Activated naive CD8-positive, alpha-beta T cell treated with anti-CD3 and anti-CD28 coated beads for 36 hours (primary cell): ENCODE measurements around the gene SLC22A1. TPM values are rescaled to one million over a fixed set of nuclear protein-coding genes. Genes with fewer than 3 reads are reported as not detected.
"Not testable (repeated sequence)": the region's sequence is repeated elsewhere in the genome, so short reads cannot be mapped to it uniquely, and the experiment has no call there.

Experiments used
- DNase-seq: peaks from one replicate; pipeline ENCODE4 v3.0.0; 2021
- H3K27ac Mint-ChIP-seq: one replicate; pipeline ENCODE4 v1.8.0; 2022; ENCODE audit warnings: mild to moderate bottlenecking, moderate library complexity, mixed read lengths
- H3K27me3 Mint-ChIP-seq: one replicate; pipeline ENCODE4 v1.8.0; 2022; ENCODE audit warnings: mild to moderate bottlenecking, mixed read lengths
- H3K36me3 Mint-ChIP-seq: one replicate; pipeline ENCODE4 v1.8.0; 2021; ENCODE audit warnings: mild to moderate bottlenecking, mixed read lengths
- H3K4me1 Mint-ChIP-seq: one replicate; pipeline ENCODE4 v1.8.0; 2021; ENCODE audit warnings: mixed read lengths
- H3K4me3 Mint-ChIP-seq: one replicate; pipeline ENCODE4 v1.8.0; 2022; ENCODE audit warnings: mild to moderate bottlenecking, moderate library complexity, mixed read lengths
- H3K9me3 Mint-ChIP-seq: one replicate; pipeline ENCODE4 v1.8.0; 2022; ENCODE audit warnings: mixed read lengths
- total RNA-seq, 2 experiments: library from RNA; stranded (reverse); gene quantifications; one replicate each; pipeline ENCODE4 v1.2.3, GENCODE V29; 2021

Gene SLC22A1
- total RNA-seq, 2 experiments from 2014 or later, result 0.85 TPM; not detected in 1

- Mint-ChIP-seq H3K27ac (no peak overlapping the region), H3K36me3 (peaks cover 37% of the 10 kb centered on the region)
These were observed 32.7 kb upstream of the SLC22A1 start for GRCh38 chr6:160088784-160089533.

GRCh38 chr6:160089534-160089897 is 32.1 kb upstream of the SLC22A1 start:
- peaks cover 34% of the 10 kb centered on the region for H3K36me3 Mint-ChIP-seq
- DNase-seq, result no peak
- no peaks in the 10 kb centered on the region for H3K9me3 Mint-ChIP-seq
- H3K4me1 Mint-ChIP-seq, result peaks cover 22% of the 10 kb centered on the region
- H3K4me3 Mint-ChIP-seq, result no peak overlapping the region
- no peaks in the 10 kb centered on the region for H3K27me3 Mint-ChIP-seq
- H3K27ac Mint-ChIP-seq, result no peak overlapping the region

More at GRCh38 chr6:160088784-160089533, 32.7 kb upstream of the SLC22A1 start:
- no peaks in the 10 kb centered on the region for H3K9me3 Mint-ChIP-seq
- H3K27me3 Mint-ChIP-seq, result no peaks in the 10 kb centered on the region
- H3K4me3 Mint-ChIP-seq, result no peak overlapping the region
- H3K4me1 Mint-ChIP-seq, result peaks cover 23% of the 10 kb centered on the region
- DNase-seq, result no peak

GRCh38 chr6:160090442-160091239 is 31.0 kb upstream of the SLC22A1 start:
- DNase-seq, H3K4me3 Mint-ChIP-seq, H3K9me3 Mint-ChIP-seq, H3K27ac Mint-ChIP-seq, H3K27me3 Mint-ChIP-seq: not testable (repeated sequence)
- Mint-ChIP-seq H3K4me1 (peaks cover 16% of the 10 kb centered on the region), H3K36me3 (peaks cover 26% of the 10 kb centered on the region)

GRCh38 chr6:160092176-160092575 is 29.4 kb upstream of the SLC22A1 start:
- not testable (repeated sequence) for H3K9me3 Mint-ChIP-seq, H3K27ac Mint-ChIP-seq, H3K4me3 Mint-ChIP-seq, H3K27me3 Mint-ChIP-seq, H3K4me1 Mint-ChIP-seq, DNase-seq
- H3K36me3 Mint-ChIP-seq, result peaks cover 18% of the 10 kb centered on the region

GRCh38 chr6:160092602-160093001 is 29.0 kb upstream of the SLC22A1 start:
- H3K27me3 Mint-ChIP-seq, result no peaks in the 10 kb centered on the region
- H3K9me3 Mint-ChIP-seq, result no peaks in the 10 kb centered on the region
- peaks cover 20% of the 10 kb centered on the region for H3K36me3 Mint-ChIP-seq
- H3K4me1 Mint-ChIP-seq, result no peaks in the 10 kb centered on the region
- H3K27ac Mint-ChIP-seq, result no peak overlapping the region
- no peak overlapping the region for H3K4me3 Mint-ChIP-seq
- DNase-seq, result no peak

GRCh38 chr6:160093061-160093460 is 28.6 kb upstream of the SLC22A1 start:
- Mint-ChIP-seq H3K36me3 (peaks cover 19% of the 10 kb centered on the region), H3K27me3 (no peaks in the 10 kb centered on the region), H3K27ac (no peak overlapping the region)

GRCh38 chr6:160093946-160094345 is 27.7 kb upstream of the SLC22A1 start:
- no peaks in the 10 kb centered on the region for H3K27me3 Mint-ChIP-seq
- no peak for DNase-seq
- no peak overlapping the region for H3K27ac Mint-ChIP-seq
- peaks cover 2% of the 10 kb centered on the region for H3K4me1 Mint-ChIP-seq
- H3K4me3 Mint-ChIP-seq, result no peak overlapping the region
- H3K9me3 Mint-ChIP-seq, result no peaks in the 10 kb centered on the region
- peaks cover 23% of the 10 kb centered on the region for H3K36me3 Mint-ChIP-seq

More at GRCh38 chr6:160093061-160093460, 28.6 kb upstream of the SLC22A1 start:
- H3K9me3 Mint-ChIP-seq, result no peaks in the 10 kb centered on the region
- DNase-seq, result no peak
- H3K4me1 Mint-ChIP-seq, result peaks cover 2% of the 10 kb centered on the region
- H3K4me3 Mint-ChIP-seq, result no peak overlapping the region

- Mint-ChIP-seq H3K4me3 (no peak overlapping the region), H3K27me3 (no peaks in the 10 kb centered on the region), H3K27ac (no peak overlapping the region), H3K36me3 (peaks cover 24% of the 10 kb centered on the region), H3K9me3 (no peaks in the 10 kb centered on the region), H3K4me1 (peaks cover 2% of the 10 kb centered on the region)
- DNase-seq, result no peak
These were observed 26.3 kb upstream of the SLC22A1 start for GRCh38 chr6:160095146-160095845.

GRCh38 chr6:160101277-160102205 is 20.1 kb upstream of the SLC22A1 start:
- peaks cover 40% of the 10 kb centered on the region for H3K36me3 Mint-ChIP-seq
- DNase-seq, result no peak

GRCh38 chr6:160102399-160102798 is 19.2 kb upstream of the SLC22A1 start:
- Mint-ChIP-seq H3K36me3 (peaks cover 41% of the 10 kb centered on the region), H3K4me3 (no peak overlapping the region), H3K4me1 (peaks cover 2% of the 10 kb centered on the region), H3K27ac (no peak overlapping the region), H3K27me3 (no peaks in the 10 kb centered on the region), H3K9me3 (no peaks in the 10 kb centered on the region)
- DNase-seq, result no peak

More at GRCh38 chr6:160101277-160102205, 20.1 kb upstream of the SLC22A1 start:
- Mint-ChIP-seq H3K27me3 (no peaks in the 10 kb centered on the region), H3K27ac (peak overlapping the region; percentile 56), H3K4me3 (no peak overlapping the region), H3K9me3 (no peaks in the 10 kb centered on the region), H3K4me1 (peaks cover 2% of the 10 kb centered on the region)

GRCh38 chr6:160102956-160103824 is 18.4 kb upstream of the SLC22A1 start:
- H3K4me1 Mint-ChIP-seq, result no peaks in the 10 kb centered on the region
- no peak overlapping the region for H3K4me3 Mint-ChIP-seq
- H3K36me3 Mint-ChIP-seq, result peaks cover 42% of the 10 kb centered on the region
- no peaks in the 10 kb centered on the region for H3K27me3 Mint-ChIP-seq
- H3K27ac Mint-ChIP-seq, result no peak overlapping the region
- no peaks in the 10 kb centered on the region for H3K9me3 Mint-ChIP-seq
- DNase-seq, result no peak

GRCh38 chr6:160103825-160104100 is 17.9 kb upstream of the SLC22A1 start:
- Mint-ChIP-seq H3K36me3 (peaks cover 41% of the 10 kb centered on the region), H3K4me3 (no peak overlapping the region), H3K4me1 (no peaks in the 10 kb centered on the region), H3K9me3 (no peaks in the 10 kb centered on the region), H3K27ac (no peak overlapping the region), H3K27me3 (no peaks in the 10 kb centered on the region)
- DNase-seq, result no peak

GRCh38 chr6:160104821-160105517 is 16.6 kb upstream of the SLC22A1 start:
- Mint-ChIP-seq H3K36me3 (peaks cover 36% of the 10 kb centered on the region), H3K4me3 (no peak overlapping the region), H3K27ac (peak overlapping the region; percentile 28), H3K9me3 (no peaks in the 10 kb centered on the region), H3K27me3 (no peaks in the 10 kb centered on the region), H3K4me1 (peaks cover 1% of the 10 kb centered on the region)
- DNase-seq, result no peak
